ENCODE results near the gene GRAP.

Gene GRAP

GRCh38 chr17:19001907-19002590, 44.7 kb downstream of the GRAP start:
- peak overlapping the region; percentile 80 for H3K4me3 Mint-ChIP-seq
- H3K36me3 Mint-ChIP-seq (ENCODE audit: insufficient read depth) = peaks cover 8% of the 10 kb centered on the region
- no peak for ATAC-seq (replicated peaks; ENCODE audit: extremely low read depth, poor library complexity, severe bottlenecking)
- H3K27me3 Mint-ChIP-seq = no peaks in the 10 kb centered on the region
- peak overlapping the region; percentile 30 for H3K27ac Mint-ChIP-seq (ENCODE audit: low read depth)
- peaks cover 29% of the 10 kb centered on the region for H3K4me1 Mint-ChIP-seq
- no peak for DNase-seq (ENCODE audit: low spot score in 2 of 2)
- H3K9me3 Mint-ChIP-seq = no peaks in the 10 kb centered on the region

GRCh38 chr17:19000531-19001325, 46.0 kb downstream of the GRAP start:
- no peak for ATAC-seq (replicated peaks; ENCODE audit: extremely low read depth, poor library complexity, severe bottlenecking)
- Mint-ChIP-seq H3K4me1 (peaks cover 29% of the 10 kb centered on the region), H3K27ac (ENCODE audit: low read depth) (no peak overlapping the region), H3K36me3 (ENCODE audit: insufficient read depth) (peaks cover 10% of the 10 kb centered on the region), H3K9me3 (no peaks in the 10 kb centered on the region), H3K4me3 (no peak overlapping the region), H3K27me3 (no peaks in the 10 kb centered on the region)
- DNase-seq (ENCODE audit: low spot score in 2 of 2) = no peak

GRCh38 chr17:18999911-19000310, 46.8 kb downstream of the GRAP start:
- Mint-ChIP-seq H3K36me3 (ENCODE audit: insufficient read depth) (peaks cover 8% of the 10 kb centered on the region), H3K4me1 (peaks cover 35% of the 10 kb centered on the region), H3K27ac (ENCODE audit: low read depth) (no peak overlapping the region), H3K27me3 (no peaks in the 10 kb centered on the region), H3K4me3 (no peak overlapping the region), H3K9me3 (peaks cover 6% of the 10 kb centered on the region)
- ATAC-seq (replicated peaks; ENCODE audit: extremely low read depth, poor library complexity, severe bottlenecking) (no peak), DNase-seq (ENCODE audit: low spot score in 2 of 2) (no peak)

GRCh38 chr17:18999394-18999793, 47.4 kb downstream of the GRAP start:
- H3K27ac Mint-ChIP-seq (ENCODE audit: low read depth) = no peak overlapping the region
- H3K27me3 Mint-ChIP-seq = no peaks in the 10 kb centered on the region
- H3K9me3 Mint-ChIP-seq = peaks cover 6% of the 10 kb centered on the region
- peaks cover 7% of the 10 kb centered on the region for H3K36me3 Mint-ChIP-seq (ENCODE audit: insufficient read depth)
- H3K4me3 Mint-ChIP-seq = no peak overlapping the region
- ATAC-seq (replicated peaks; ENCODE audit: extremely low read depth, poor library complexity, severe bottlenecking) (no peak), DNase-seq (ENCODE audit: low spot score in 2 of 2) (no peak)
- peaks cover 37% of the 10 kb centered on the region for H3K4me1 Mint-ChIP-seq

- ATAC-seq (replicated peaks; ENCODE audit: extremely low read depth, poor library complexity, severe bottlenecking) (no peak), DNase-seq (ENCODE audit: low spot score in 2 of 2) (no peak)
- Mint-ChIP-seq H3K4me3 (no peak overlapping the region), H3K9me3 (peaks cover 6% of the 10 kb centered on the region), H3K27ac (ENCODE audit: low read depth) (peak overlapping the region; percentile 32), H3K36me3 (ENCODE audit: insufficient read depth) (peaks cover 6% of the 10 kb centered on the region), H3K4me1 (peaks cover 48% of the 10 kb centered on the region), H3K27me3 (no peaks in the 10 kb centered on the region)
These were observed 49.0 kb downstream of the GRAP start for GRCh38 chr17:18997650-18998196.

GRCh38 chr17:18996458-18996857, 50.3 kb downstream of the GRAP start:
- DNase-seq (ENCODE audit: low spot score in 2 of 2) (no peak), ATAC-seq (replicated peaks; ENCODE audit: extremely low read depth, poor library complexity, severe bottlenecking) (no peak)
- Mint-ChIP-seq H3K4me1 (peaks cover 44% of the 10 kb centered on the region), H3K27me3 (no peaks in the 10 kb centered on the region), H3K4me3 (no peak overlapping the region), H3K27ac (ENCODE audit: low read depth) (no peak overlapping the region), H3K36me3 (ENCODE audit: insufficient read depth) (peaks cover 7% of the 10 kb centered on the region), H3K9me3 (peaks cover 6% of the 10 kb centered on the region)

- H3K36me3 Mint-ChIP-seq (ENCODE audit: insufficient read depth) = peaks cover 9% of the 10 kb centered on the region
- ATAC-seq (replicated peaks; ENCODE audit: extremely low read depth, poor library complexity, severe bottlenecking) (no peak), DNase-seq (ENCODE audit: low spot score in 2 of 2) (no peak)
- peaks cover 41% of the 10 kb centered on the region for H3K4me1 Mint-ChIP-seq
- no peaks in the 10 kb centered on the region for H3K27me3 Mint-ChIP-seq
- peaks cover 6% of the 10 kb centered on the region for H3K9me3 Mint-ChIP-seq
- peak overlapping the region; percentile 59 for H3K27ac Mint-ChIP-seq (ENCODE audit: low read depth)
- H3K4me3 Mint-ChIP-seq = no peak overlapping the region
These were observed 51.5 kb downstream of the GRAP start for GRCh38 chr17:18995220-18995619.

- Mint-ChIP-seq H3K27me3 (no peaks in the 10 kb centered on the region), H3K4me3 (no peak overlapping the region), H3K27ac (ENCODE audit: low read depth) (peak overlapping the region; percentile 59), H3K36me3 (ENCODE audit: insufficient read depth) (peaks cover 9% of the 10 kb centered on the region), H3K4me1 (peaks cover 46% of the 10 kb centered on the region), H3K9me3 (peaks cover 6% of the 10 kb centered on the region)
- ATAC-seq (replicated peaks; ENCODE audit: extremely low read depth, poor library complexity, severe bottlenecking) (no peak), DNase-seq (ENCODE audit: low spot score in 2 of 2) (no peak)
These were observed 52.1 kb downstream of the GRAP start for GRCh38 chr17:18994631-18995030.

GRCh38 chr17:18993905-18994526, 52.7 kb downstream of the GRAP start:
- DNase-seq (ENCODE audit: low spot score in 2 of 2) (no peak), ATAC-seq (replicated peaks; ENCODE audit: extremely low read depth, poor library complexity, severe bottlenecking) (no peak)
- Mint-ChIP-seq H3K27me3 (no peaks in the 10 kb centered on the region), H3K36me3 (ENCODE audit: insufficient read depth) (peaks cover 9% of the 10 kb centered on the region), H3K9me3 (peaks cover 6% of the 10 kb centered on the region), H3K4me3 (peak overlapping the region; percentile 65), H3K4me1 (peaks cover 46% of the 10 kb centered on the region), H3K27ac (ENCODE audit: low read depth) (no peak overlapping the region)

- Mint-ChIP-seq H3K4me1 (peaks cover 49% of the 10 kb centered on the region), H3K27ac (ENCODE audit: low read depth) (peak overlapping the region; percentile 58), H3K27me3 (no peaks in the 10 kb centered on the region), H3K4me3 (peak overlapping the region; percentile 65), H3K36me3 (ENCODE audit: insufficient read depth) (peaks cover 9% of the 10 kb centered on the region), H3K9me3 (peaks cover 6% of the 10 kb centered on the region)
- ATAC-seq (replicated peaks; ENCODE audit: extremely low read depth, poor library complexity, severe bottlenecking) = peak; percentile 90
- peak; percentile 51 to 68 for DNase-seq (ENCODE audit: low spot score in 2 of 2)
These were observed 54.2 kb downstream of the GRAP start for GRCh38 chr17:18992454-18993130.

GRCh38 chr17:18991531-18992315, 55.0 kb downstream of the GRAP start:
- Mint-ChIP-seq H3K36me3 (ENCODE audit: insufficient read depth) (peaks cover 9% of the 10 kb centered on the region), H3K27me3 (no peaks in the 10 kb centered on the region), H3K27ac (ENCODE audit: low read depth) (peak overlapping the region; percentile 58), H3K9me3 (peaks cover 6% of the 10 kb centered on the region), H3K4me1 (peaks cover 52% of the 10 kb centered on the region), H3K4me3 (no peak overlapping the region)
- ATAC-seq (replicated peaks; ENCODE audit: extremely low read depth, poor library complexity, severe bottlenecking) (no peak), DNase-seq (ENCODE audit: low spot score in 2 of 2) (no peak)

Data from central memory CD8-positive, alpha-beta T cell (primary cell).